Measurements from ENCODE around the gene PTRH1.
"Not testable (repeated sequence)": the region's sequence is repeated elsewhere in the genome, so short reads cannot be mapped to it uniquely, and the experiment has no call there.

The PTRH1 gene, protein sequence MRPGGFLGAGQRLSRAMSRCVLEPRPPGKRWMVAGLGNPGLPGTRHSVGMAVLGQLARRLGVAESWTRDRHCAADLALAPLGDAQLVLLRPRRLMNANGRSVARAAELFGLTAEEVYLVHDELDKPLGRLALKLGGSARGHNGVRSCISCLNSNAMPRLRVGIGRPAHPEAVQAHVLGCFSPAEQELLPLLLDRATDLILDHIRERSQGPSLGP

DNA sequence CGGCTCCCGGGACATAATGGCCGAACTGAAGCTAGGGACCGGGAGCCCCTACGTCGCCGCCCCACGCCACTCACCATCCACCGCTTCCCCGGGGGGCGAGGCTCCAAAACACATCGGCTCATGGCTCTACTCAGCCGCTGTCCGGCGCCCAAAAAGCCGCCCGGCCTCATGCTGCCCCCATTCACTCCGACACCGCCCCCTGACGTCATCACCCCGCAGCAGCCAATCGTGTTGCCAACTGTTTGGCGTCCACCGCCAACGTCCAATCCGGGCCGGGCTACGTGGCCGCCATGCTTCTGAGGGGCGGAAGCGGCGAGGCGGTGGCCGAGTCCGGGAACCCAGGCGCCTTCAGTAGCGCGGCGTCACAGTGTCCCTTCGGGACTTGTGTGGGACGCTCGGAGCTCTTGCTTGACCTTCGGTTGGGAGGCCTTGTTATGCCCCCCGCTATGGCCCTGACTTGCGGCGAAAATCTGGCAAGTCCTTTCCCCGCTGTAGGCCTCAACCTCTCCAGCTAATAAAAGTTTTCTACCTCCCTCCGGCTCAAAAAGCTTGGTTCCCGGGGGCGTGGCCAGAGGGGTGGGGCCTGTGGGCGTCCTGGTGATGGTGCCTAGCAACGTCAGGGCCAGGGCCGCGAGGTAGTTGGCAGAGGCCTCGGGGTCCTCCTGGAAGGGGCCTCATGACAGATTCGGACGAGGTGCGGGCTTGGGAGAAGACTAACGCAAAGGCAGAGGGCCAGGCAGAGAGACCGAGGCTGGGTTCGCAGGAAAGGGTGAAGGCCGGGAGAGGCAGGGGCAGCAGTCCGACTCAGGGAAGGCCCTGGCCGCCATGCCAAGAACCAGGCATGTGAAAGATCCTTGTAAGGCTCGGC lies at the start of gene PTRH1, which contains the start of gene TTC16:
Gene PTRH1, minus strand, starts transcription at position 194 of the 868 bp plus-strand sequence. Its CDS starts 24 bp downstream, at position 170.
Gene TTC16, plus strand, starts transcription at position 610 of the 868 bp plus-strand sequence. Its CDS starts 67 bp downstream, at position 677.
- DNase-seq: peak; percentile 92

DNA sequence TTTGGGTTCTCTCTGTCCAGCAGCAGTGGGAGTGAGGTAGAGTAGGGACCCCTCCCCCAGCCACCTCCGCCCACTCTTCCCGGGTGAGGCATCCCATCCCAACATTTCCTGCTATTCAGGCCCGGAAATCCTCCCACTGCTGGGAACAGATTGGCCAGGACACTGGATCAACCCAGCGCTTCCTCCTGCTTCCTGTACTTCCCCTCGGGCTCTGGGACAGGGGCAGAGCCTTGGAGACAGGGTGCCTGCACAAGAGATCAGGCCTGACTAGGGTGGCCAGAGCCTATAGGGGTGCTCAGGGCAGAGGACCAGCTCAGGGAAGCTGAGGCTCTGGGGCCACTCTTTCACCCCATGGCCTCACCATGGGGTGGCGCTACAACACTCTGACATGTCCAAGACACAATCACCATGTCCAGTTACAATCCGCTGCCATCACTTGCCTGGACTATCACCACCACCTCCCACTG lies 48.5 kb upstream of the PTRH1 start:
- DNase-seq: no peak

DNA sequence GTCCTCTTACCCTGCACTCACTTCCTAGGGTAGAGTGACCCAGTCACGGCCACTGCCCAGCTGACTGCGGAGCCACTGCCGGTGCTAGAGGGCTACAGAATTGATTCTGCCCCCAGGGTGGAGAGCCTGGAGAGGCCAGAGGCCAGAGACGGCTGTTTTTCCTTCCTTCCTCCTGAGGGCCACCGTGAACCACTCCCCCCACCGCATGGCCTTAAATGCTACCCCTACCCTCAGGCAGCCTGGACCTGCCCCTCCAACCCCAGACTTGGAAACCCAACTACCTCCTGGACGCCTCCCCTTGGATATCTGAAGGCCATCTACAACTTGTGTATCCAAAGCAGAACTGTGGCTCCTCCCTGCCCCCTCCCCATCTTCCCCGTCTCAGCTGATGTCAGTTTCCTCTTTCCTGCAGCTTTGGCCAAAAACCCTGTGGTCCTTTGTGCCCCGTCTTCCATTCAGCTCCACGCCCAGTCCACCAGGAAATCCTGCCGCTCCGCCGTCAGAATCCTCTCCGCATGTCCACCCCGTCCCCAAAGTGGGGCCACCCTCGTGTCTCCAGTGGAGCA lies 46.7 kb upstream of the PTRH1 start:
- no peak for DNase-seq

DNA sequence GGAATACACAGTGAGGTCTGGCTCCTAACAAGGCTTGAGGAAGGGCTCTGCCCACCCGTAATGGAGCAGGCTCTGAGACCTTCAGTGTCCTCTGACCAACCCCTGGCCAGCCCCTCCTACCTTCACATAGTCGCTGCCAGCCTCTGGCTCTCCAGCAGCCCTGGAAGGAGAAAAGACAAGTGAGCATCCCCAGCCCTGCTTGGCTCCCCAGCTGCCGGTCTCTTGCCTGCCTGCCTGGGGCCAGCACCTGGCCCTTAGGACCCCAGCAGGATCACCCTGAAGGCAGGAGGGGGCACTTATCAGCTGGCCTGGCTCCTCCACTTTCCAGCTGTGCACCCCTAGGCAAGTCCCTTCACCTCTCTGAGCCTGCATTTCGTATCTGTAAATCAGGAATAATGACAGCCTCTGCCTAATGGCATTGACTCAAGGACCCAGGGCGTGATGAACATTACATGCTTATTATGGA lies 46.1 kb upstream of the PTRH1 start:
- DNase-seq: no peak

DNA sequence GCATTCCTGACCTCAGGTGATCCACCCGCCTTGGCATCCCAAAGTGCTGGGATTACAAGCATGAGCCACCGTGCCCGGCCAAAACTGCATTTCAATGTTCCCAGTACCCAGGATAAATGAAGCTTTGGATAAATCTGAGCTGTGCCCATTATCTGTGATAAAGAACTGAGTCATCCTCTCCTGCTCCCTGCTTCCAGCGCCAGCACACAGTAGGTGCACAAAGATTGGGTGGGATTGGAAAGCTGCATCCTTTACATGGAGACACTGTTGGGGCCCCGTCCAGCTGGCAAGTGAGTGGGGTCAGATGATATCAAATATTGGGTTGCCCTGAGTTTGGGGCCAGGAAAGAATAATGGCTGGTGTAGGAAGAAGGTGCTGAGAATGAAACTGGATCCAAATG lies 45.6 kb upstream of the PTRH1 start:
- no peak for DNase-seq

DNA sequence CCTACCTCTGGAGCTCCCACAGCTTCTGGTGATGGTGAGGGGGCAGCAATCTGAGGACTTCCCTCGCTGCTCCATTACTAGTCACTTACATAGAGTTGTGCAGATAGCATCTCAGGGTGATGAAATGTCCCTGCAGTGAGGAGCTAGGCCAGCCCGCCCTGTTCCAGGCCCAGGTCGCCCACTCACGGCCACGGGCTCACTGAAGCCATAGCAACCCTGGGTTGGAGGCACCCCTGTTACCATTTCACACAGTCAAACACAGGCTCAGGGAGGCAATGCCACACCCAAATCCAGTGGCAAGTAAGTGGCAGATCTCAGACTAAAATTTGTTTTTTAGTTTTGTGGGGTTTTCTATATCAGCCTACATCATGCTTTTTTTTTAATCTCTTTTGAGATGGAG lies 43.4 kb upstream of the PTRH1 start:
- DNase-seq: no peak

DNA sequence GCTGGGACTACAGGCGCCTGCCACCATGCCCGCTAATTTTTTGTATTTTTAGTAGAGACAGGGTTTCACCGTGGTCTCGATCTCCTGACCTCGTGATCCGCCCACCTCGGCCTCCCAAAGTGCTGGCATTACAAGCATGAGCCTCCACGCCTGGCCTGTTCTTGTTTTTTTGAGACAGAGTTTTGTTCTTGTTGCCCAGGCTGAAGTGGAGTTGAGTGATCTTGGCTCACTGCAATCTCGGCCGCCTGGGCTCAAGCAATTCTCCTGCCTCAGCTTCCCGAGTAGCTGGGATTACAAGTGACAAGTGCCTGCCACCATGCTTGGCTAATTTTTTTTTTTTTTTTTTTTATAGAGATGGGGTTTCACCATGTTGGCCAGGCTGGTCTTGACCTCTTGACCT lies 41.3 kb upstream of the PTRH1 start:
- not testable (repeated sequence) for DNase-seq

DNA sequence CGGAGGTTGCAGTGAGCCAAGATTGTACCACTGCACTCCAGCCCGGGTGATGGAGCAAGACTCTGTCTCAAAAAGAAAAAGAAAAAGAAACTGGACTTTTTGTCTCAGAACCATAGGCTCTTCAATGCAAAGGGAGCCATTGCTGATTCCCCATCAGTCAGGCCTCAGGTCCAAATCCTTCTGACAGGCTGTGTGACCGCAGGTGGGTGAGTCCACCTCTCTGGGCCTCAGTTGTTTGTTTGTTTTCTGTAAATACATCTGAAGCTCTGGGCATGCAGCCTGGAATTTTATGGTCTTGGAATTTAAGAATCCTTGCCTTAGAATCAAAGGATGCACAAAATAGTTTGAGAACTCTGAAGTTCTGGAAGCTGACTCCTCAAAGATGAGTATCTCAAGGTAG lies 40.8 kb upstream of the PTRH1 start:
- DNase-seq: no peak

DNA sequence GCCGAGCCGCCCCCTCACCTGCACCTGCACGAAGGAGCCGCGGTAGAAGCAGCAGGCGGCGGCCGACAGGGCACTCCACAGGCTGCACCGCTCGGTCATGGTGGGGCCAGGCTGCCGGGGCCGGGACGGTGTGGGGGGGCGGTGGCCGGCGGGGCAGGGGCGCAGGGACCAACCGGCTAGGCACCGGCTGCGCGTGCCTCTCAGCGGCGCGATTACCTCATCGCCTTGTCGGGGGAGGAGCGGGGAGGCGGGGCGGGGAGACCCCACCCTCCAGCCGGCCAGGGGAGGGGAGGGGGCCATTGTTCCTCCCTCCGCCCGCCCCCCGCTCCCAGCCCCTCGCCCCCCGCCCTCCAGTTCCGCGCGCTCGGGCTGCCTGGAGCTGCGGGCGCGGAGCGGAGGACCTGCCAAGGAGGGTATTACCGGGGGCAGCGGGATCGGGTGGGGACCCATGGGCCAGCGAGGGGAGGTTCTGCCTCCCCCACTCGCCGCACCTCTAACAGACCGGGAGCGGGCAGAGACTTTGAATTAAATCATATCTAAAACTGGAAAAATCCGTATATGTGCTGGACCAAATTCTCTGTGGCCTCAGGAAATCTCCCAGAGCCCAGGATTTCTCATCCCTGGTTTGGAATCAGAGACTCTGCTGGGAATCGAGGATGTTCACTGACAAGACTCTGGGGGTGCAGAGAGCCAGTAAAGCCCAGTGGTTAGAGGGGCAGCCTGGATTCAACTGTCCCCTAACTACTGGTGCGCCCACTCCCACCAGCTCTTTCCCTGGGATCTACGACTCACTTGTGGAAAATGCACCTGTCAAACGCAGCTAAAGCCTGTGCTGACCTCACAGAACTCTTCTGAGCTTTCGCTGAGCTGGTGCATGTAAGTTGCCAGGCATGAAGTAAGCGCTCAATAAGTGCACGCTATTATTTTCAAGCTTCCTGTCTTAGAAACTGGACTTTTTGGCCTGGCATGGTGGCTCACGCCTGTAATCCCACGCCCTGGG lies 39.9 kb upstream of the PTRH1 start:
- DNase-seq: no peak

DNA sequence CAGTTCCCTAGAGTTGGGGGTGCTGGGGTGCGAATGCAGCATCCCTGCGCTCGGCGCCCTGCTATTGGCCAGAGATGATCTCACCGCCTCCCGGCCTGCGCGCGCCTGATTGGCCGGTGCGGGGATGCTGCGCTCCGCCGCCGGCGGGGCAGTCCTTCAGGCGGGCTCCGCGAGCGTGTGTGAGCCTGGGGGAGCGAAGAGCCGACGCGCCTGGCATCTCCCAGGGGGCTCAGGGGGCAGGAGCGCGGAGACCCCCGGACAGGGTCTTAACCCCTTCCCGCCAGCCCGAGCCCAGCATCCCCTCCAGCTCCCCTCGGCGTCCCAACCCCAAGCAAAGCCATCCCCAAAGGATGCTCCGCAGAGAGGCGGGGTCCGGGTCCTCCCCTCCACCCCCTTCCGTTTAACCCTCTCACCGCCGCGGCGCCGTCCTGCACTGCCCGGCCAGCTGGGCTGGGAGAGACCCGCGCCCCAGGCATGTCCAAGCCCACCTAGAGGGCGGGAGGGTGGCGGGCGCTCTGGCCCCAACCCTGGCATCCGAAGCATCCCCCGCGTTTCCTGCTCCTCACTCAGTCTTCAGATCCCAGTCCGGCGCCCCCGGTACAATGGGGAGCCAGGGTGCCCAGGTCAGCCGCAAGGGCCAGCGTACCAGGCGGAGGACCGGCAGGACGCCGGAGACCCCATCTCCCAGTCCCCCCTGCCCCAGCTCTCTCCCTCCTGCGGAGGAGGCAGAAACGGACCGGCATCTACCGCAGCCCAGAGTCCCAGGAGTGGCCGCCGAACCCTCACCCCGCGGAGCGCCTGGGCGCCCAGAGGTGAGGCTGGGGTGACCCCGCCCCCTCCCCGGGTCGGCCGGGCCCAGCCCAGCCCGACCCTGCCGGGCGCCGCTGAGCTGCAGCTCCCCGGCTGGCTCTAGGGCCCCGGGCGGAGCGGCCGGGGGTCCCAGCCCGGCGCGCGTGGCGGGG lies 38.9 kb upstream of the PTRH1 start:
- DNase-seq: no peak

DNA sequence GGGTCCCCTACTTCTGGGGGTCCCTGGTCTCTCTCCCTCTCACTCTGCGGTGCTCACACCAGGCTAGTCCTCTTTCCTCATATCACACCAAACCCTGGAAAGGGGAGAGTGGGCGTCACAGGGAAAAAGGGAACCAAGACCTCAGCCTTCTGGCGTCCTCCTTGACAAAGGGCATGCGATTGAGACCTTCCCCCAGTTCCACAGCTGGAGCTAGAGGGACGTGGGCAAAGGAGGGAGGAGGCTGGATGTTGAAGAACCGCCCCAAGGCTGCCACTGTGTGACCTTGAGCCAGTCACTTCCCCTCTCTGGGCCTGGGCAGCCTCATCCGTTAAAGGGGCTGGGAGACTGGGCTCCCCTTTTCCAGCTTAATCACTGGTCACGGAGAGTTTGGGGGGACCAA lies 38.2 kb upstream of the PTRH1 start:
- DNase-seq: no peak

DNA sequence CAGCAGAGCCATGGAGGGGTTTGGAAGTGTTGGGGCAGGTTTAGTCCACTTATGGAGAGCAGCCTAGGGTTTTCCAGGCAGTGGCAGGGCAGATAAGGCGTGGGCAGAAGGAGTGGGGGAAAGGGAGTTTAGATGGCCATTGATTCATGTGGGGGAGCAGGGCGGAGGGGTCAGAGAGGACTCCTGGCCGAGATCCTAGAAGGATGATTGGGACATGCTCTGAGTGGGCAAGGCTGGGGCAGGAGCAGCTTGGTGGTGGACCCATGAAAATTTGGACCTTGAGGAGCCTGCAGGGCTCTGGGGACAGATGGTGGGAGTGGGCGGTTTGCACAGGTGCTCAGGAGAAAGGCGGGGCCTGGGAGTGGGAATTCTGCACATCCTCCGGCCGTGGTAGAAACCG lies 37.7 kb upstream of the PTRH1 start:
- DNase-seq: no peak

DNA sequence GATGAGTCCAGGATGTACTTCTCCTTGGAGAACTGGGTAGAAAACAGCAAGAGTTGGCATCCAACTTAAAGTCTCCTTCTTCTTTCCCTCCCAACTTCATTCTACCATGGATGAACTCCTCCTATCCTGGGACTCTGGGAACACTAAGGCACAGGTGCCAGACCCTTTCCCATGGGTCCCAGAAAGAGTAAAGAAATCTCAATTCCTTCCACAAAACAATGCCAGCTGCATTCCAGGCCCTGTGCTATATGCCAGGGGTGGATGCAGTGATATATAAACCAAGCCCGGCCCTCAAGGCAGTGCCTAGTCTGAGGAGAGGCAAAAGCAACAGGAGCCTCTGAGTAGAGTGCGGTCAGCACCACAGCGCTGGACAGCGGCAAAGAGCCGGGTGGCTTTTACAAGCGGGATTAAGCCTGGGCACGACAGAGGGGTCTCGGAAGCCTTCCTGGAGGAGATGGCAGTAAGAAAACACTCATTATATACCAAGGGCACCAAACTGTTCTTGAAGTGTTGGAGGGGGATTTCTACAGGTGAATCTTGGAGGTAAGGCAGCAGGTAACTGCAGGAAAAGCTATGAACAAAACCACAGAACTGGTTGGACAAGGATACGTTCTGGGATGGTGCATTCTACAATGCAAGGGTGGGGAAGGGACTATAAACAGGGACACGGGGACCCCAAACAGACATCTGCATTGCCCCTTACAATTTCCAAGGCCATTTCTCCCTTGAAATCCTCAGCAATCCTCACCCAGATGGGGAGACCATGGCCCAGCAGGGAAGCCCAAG lies 36.0 kb upstream of the PTRH1 start:
- no peak for DNase-seq

DNA sequence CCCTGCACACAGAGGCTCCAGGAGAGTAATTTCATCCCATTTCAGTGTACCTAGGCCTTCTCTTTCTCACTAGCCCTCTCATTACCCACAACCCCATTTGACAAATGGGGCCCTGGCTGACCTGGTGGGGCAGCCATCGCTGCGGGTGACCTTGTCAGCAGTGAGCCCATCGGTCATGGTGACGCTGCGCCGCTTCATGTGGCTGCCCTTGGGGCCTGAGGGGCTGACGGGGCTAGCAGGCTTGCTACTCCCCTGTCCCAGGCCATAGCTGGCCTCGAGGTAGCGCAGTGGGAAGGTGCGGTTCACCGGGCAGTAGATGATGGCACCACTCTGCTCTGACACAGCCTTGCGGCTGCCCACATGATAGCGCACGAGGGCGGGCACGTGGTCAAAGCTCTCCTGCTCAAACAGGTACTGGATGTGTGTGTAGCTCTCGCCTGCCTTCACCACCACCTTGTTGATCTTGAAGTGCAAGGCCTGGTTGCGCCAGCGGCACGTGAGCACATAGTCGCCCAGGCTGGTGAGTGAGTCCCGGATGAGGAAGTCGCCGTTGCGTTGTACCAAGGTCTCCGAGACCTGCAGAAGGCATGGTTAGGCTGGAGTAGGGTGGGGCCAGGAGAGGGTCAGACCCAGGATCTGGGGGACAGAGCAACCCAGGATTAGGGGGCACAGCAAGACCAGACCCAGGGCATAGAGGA lies 33.8 kb upstream of the PTRH1 start:
- no peak for DNase-seq

DNA sequence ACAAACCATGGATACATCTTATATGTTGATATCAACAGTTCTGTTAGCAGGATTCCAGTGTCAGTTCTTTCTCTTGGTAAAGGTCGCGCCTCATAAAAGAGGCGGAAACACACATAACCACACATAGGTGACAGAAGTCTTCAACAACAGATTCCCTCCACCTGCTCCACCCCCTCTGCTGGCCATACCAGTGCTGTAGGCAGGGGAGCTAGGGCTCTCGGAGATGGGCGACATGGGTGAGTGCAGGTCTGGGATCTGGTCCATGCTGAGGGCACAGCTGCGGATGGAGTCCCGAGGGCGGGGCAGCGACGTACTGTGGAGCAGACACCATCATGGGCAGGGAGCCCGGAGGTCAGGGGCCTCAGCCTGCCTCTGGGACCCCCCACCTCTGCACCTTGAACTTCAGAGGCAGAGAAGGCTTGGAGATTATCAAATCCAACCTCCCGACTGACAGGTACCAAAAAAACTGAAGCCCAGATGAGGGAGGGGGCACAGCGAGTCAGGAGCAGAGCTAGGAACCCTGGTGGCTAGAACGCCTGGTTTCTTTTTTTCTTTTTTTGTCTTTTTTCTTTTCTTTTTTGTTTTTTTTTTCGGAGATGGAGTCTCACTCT lies 31.6 kb upstream of the PTRH1 start:
- DNase-seq: no peak

DNA sequence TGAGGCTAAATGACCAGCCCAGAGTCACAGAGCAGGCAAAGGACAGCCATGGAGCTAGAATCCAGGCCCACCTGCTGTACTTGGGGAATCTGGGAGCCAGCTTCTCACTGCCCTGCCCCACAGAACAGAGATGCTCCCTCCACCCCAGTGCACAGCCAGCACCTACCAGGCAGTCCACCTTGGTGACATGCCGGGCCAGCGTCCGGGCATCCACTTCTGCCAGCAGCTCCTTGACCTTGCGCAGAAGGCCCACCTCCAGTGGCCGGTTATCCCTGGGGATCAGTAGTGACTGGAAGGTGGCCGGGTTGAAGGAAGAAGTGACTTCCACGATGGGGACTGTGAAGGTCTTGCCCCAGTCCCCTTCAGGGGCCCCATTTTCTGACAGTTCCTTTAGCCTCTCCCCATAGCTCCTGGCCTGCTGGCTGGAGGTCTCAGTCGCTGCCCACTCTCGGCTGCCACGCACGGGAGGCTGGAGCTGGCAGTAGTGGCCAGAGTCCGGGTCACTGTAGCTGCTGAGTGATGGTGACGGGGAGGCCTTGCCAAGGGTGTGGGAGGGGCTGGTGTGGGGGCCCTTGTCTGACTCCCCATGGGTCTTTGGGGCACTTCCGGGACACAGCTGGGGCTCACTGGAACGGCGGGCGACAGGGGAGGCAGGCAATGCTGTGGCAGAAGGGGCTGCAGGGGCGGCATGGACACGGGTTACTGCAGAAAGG lies 29.1 kb upstream of the PTRH1 start:
- no peak for DNase-seq

DNA sequence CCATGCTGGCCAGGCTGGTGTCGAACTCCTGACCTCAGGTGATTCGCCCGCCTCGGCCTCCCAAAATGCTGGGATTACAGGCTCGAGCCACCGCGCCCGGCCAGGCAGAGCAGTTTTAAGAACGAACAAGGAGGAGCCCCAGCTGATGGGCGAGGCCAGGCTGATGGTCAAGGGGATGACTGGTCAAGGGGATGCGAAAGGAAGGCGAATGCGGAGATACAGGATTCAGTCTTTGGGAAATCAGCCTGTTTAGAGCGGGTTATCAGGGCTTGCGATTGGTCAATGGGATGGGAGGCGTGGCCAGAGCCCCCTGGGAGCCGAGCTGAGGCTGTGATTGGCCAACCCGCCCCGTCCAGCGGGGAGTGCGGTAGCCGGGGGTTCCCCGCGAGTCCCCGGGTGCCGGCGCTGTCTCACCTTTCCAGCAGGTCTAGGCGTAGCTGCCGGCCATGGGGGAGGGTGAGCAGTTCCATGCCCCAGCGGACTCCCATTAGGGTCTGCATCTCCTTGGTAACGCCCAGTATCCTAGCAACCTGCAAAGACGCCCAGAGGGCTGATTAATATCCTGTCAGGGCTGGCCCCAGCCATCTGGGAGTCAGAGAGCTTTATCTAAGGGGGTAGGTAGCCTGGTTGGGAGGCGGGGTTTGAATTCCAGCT lies 27.1 kb upstream of the PTRH1 start:
- peak; percentile 77 for DNase-seq

DNA sequence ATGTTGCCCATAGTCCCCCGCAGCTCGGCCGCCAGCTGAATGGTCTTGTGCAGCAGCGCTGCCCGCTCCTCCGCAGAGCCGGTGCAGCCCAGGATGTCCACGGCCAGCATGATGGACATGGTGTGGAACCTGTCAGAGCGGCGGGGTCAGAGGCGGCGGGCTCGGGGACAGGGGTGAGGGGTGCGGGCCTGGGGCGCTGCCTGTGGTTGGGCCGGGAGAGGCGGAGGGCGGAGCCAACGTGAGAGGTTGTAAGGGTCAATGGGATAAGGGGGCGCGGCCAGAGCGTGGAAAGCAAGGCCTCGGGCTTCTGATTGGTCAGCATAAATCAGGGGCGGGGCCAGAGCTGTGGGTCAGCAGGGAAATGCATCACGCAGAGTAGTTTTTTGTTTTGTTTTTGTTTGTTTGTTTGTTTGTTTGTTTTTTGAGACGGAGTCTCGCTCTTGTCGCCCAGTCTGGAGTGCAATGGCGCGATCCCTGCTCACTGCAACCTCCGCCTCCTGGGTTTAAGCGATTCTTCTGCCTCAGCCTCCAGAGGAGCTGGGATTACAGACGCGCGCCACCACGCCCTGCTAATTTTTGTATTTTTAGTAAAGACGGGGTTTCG lies 26.5 kb upstream of the PTRH1 start:
- DNase-seq: peak; percentile 43
